Activated T-helper 1 cell treated with anti-CD3 and anti-CD28 coated beads, Interleukin-12 subunit alpha, Interleukin-12 subunit beta, Interleukin-2, Interleukin-4 antibody, amounts not matched to agents 30 ng/mL and 10 ng/mL and 1 ng/mL, durations not matched to agents 14 hours and 24 hours and 36 hours (primary cell): ENCODE measurements around the gene DDHD1. TPM values are rescaled to one million over a fixed set of nuclear protein-coding genes. Genes with fewer than 3 reads are reported as not detected.

Experiments used
- DNase-seq: peaks from one replicate; pipeline ENCODE4 v3.0.0; 2021; ENCODE audit warnings: low spot score
- H3K27ac Mint-ChIP-seq: one replicate; pipeline ENCODE4 v1.8.0; 2021; ENCODE audit warnings: mild to moderate bottlenecking, mixed read lengths
- H3K27me3 Mint-ChIP-seq: one replicate; pipeline ENCODE4 v1.8.0; 2022; ENCODE audit warnings: mild to moderate bottlenecking, moderate library complexity, mixed read lengths; ENCODE audit not compliant: insufficient read depth
- H3K36me3 Mint-ChIP-seq: one replicate; pipeline ENCODE4 v1.8.0; 2021; ENCODE audit warnings: low read depth, mixed read lengths
- H3K4me1 Mint-ChIP-seq: one replicate; pipeline ENCODE4 v1.8.0; 2021; ENCODE audit warnings: low read depth, mixed read lengths
- H3K4me3 Mint-ChIP-seq: one replicate; pipeline ENCODE4 v1.8.0; 2021; ENCODE audit warnings: mild to moderate bottlenecking, moderate library complexity, mixed read lengths
- H3K9me3 Mint-ChIP-seq: one replicate; pipeline ENCODE4 v1.8.0; 2021; ENCODE audit warnings: mixed read lengths
- intact Hi-C: fragments of 100-400 bp; cut with micrococcal nuclease; formaldehyde crosslinking; loops from one replicate; pipeline ENCODE4 v1.15.1; 2024
- total RNA-seq: library from RNA; stranded (reverse); gene quantifications from 2 replicates; pipeline ENCODE4 v1.2.3, GENCODE V29; 2022

The DDHD1 gene
- total RNA-seq, 1 donor from 2014 or later: 85.5 TPM

DNA sequence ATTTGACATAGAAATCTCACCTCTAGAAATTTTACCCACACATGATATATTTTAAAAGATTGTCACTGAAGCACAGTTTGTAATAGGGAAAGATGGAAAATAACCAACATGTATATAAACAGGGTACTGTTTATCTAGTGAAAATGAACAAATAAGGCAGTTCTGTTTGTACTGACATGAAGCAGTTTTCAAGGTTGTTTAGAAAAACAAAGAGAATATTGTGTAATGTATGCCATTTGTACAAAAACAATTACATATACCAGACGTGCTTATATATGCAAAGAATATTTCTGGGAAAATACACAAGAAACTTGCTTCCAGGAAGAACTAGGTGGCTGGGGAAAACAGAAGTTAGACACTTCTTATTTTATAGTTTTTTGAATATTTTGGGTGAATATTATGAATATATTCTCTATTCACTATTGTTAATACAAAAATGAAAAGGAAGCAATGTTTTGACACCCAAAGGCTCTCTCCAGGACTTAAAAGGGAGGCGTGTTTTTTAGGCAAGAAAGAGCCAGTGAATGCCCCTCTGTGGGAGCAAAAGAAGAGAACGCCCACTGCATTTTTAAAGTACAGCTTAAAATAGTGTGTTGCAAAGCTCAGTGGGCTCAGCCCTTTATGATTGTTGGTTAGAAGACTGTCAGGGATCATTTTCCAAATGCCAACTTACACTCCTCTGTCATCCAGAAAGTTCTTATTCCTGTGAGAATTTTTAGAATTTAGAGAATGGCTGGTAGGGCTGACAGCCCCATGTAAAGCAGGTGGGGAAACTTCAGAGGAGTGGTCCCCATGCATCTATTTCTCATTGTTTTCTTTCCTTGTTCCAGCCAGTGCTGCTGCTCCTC lies 142.7 kb downstream of the DDHD1 start:
- Mint-ChIP-seq H3K27ac (no peak overlapping the region), H3K27me3 (peaks cover 4% of the 10 kb centered on the region), H3K36me3 (peaks cover 5% of the 10 kb centered on the region), H3K9me3 (no peaks in the 10 kb centered on the region), H3K4me3 (no peak overlapping the region), H3K4me1 (peaks cover 13% of the 10 kb centered on the region)
- intact Hi-C loops: no loop called here
- DNase-seq: no peak

DNA sequence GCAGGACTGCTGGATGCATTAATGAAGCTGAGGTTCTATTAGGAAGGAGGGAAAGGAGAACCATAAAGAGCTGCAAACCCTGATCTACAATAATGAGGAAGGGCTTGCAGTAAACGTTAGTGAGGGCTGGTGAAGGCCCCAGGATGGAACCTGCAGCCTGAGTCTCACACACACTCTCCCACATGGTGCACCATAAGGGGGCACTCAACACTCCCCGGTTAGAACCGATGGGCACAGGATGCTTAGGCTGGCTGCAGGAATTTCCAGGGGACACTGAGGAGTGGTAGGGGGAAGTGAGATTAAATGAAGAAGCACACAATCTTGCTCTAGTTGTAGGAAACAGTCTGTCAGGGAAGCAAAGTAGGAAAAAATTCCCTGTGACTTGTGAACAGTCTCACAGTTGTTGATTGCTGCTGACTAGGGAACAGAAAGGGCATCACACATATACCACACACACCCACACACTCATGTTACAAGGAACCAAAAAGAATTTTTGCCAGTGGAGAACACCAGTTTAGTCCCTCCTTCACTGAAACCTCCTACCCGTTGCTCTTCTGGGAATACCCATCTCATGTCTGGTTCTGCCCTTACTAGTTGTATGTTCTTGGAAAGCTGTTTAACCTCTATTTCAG lies 146.1 kb downstream of the DDHD1 start:
- Mint-ChIP-seq H3K9me3 (no peaks in the 10 kb centered on the region), H3K36me3 (no peaks in the 10 kb centered on the region), H3K27ac (peak overlapping the region; percentile 14), H3K4me1 (peaks cover 13% of the 10 kb centered on the region), H3K27me3 (peaks cover 2% of the 10 kb centered on the region), H3K4me3 (no peak overlapping the region)
- intact Hi-C loops: no loop called here
- no peak for DNase-seq

DNA sequence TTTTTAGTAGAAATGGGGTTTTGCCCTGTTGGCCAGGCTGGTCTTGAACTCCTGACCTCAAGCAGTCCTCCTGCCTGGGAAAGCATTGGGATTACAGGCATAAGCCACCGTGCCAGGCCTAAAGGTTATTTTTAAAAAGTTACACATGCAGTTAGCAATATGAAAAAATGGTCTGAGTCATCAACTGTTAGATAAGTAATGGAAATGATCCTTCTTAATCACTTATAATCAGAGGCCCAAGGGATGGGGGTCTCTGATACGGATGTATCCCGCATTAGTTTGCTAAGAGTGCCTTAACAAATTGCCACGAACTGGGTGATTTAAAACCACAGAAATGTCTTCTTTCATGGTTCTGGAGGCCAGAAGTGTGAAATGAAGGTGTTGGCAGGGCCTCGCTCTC lies 148.1 kb downstream of the DDHD1 start:
- H3K4me1 Mint-ChIP-seq: peaks cover 13% of the 10 kb centered on the region
- H3K27ac Mint-ChIP-seq: no peak overlapping the region
- H3K9me3 Mint-ChIP-seq: no peaks in the 10 kb centered on the region
- no peak overlapping the region for H3K4me3 Mint-ChIP-seq
- H3K36me3 Mint-ChIP-seq: no peaks in the 10 kb centered on the region
- DNase-seq: no peak
- intact Hi-C loops: no loop called here
- peaks cover 2% of the 10 kb centered on the region for H3K27me3 Mint-ChIP-seq

DNA sequence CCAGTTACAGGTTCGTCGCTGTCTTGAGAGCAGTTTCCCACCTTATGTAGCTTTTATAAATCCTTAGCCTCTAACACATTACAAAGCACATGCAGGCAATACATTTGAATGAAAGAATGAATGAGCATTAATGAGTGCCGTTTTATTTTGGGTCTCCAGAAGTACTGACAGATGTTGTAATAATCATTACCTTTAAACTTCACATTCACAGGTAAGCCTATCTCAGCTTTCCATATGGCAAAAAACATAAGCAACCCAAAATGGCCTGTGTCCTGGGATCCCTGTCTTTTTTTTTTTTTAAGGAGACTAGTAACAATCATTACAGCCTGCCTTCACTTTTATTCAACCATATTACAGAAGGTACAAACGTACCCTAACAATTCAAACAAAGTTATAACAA lies 149.3 kb downstream of the DDHD1 start:
- H3K36me3 Mint-ChIP-seq: no peaks in the 10 kb centered on the region
- no peaks in the 10 kb centered on the region for H3K9me3 Mint-ChIP-seq
- H3K27ac Mint-ChIP-seq: no peak overlapping the region
- intact Hi-C loops: no loop called here
- H3K4me3 Mint-ChIP-seq: no peak overlapping the region
- DNase-seq: no peak
- peaks cover 2% of the 10 kb centered on the region for H3K27me3 Mint-ChIP-seq
- peaks cover 13% of the 10 kb centered on the region for H3K4me1 Mint-ChIP-seq

DNA sequence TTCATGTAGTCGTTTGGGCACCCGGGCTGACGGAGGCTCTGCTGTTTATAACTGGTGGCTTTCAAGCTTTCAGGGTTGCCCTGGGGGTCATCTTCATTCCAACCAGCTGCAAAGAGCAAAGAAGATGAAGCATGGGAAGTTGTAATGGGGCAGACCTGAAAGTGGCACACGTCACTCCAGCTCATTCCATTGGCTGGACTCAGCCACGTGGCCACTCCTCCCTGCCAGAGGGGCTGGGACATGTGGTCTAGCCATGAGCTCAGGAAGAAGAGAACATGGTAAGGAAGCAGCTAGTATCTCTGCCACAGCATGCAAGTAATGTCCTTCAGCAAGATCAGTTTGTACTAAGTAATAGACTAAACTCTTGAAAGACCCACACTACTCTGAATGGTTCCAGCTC lies 150.5 kb downstream of the DDHD1 start:
- Mint-ChIP-seq H3K4me3 (no peak overlapping the region), H3K9me3 (no peaks in the 10 kb centered on the region), H3K36me3 (no peaks in the 10 kb centered on the region), H3K27ac (no peak overlapping the region), H3K4me1 (peaks cover 12% of the 10 kb centered on the region), H3K27me3 (peaks cover 2% of the 10 kb centered on the region)
- intact Hi-C loops: no loop called here
- DNase-seq: no peak

GRCh38 chr14:53001787-53002378 lies 151.2 kb downstream of the DDHD1 start:
- intact Hi-C loops: no loop called here
- Mint-ChIP-seq H3K4me1 (peaks cover 5% of the 10 kb centered on the region), H3K27ac (no peak overlapping the region), H3K27me3 (peaks cover 2% of the 10 kb centered on the region), H3K9me3 (no peaks in the 10 kb centered on the region), H3K36me3 (no peaks in the 10 kb centered on the region), H3K4me3 (no peak overlapping the region)
- no peak for DNase-seq

- H3K27ac Mint-ChIP-seq: no peak overlapping the region
- no peak for DNase-seq
- intact Hi-C loops: no loop called here
- H3K9me3 Mint-ChIP-seq: no peaks in the 10 kb centered on the region
- no peak overlapping the region for H3K4me3 Mint-ChIP-seq
- H3K4me1 Mint-ChIP-seq: no peaks in the 10 kb centered on the region
- no peaks in the 10 kb centered on the region for H3K36me3 Mint-ChIP-seq
- no peaks in the 10 kb centered on the region for H3K27me3 Mint-ChIP-seq
Observed at GRCh38 chr14:52998376-52999015, 154.6 kb downstream of the DDHD1 start.

DNA sequence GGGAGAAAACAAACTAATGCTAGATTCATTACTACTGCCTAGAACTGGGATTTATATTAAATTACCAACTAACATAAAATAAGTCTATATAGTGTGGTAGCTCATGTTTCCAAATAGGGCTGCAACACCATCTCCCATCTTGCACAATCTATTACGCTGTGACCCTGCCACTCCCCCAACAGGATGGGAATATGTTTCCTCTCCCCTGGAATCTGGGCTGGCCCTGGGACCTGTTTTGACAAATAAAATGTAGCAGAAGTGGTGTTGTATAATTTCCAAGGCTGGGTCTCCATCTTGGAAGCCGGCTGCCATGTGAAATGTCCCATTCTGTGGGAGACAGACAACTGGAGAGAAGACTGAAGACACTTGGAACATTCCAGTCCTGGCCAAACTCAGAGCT lies 156.6 kb downstream of the DDHD1 start:
- Mint-ChIP-seq H3K27ac (no peak overlapping the region), H3K9me3 (no peaks in the 10 kb centered on the region), H3K4me1 (no peaks in the 10 kb centered on the region), H3K36me3 (no peaks in the 10 kb centered on the region), H3K27me3 (no peaks in the 10 kb centered on the region), H3K4me3 (no peak overlapping the region)
- DNase-seq: no peak
- intact Hi-C loops: no loop called here

DNA sequence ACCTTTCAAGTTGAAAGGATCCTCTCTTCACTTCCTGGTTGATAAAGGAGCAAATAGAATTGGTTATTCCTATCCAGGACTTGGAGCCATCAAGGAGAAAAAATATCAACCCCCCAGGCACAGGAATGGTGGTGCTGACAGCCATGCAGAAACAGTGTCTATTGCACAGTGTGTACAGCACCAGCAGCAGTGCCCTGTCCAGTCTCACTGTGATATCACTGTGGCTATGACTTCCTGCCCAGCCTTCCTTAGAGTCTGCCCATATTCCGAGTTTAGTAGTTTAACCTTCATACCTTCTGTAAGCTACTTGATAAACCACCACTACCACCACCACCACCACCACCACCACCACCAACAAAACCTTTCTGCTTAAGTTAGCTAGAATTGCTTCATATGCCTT lies 157.1 kb downstream of the DDHD1 start:
- no peak overlapping the region for H3K4me3 Mint-ChIP-seq
- no peaks in the 10 kb centered on the region for H3K36me3 Mint-ChIP-seq
- H3K9me3 Mint-ChIP-seq: no peaks in the 10 kb centered on the region
- DNase-seq: no peak
- no peak overlapping the region for H3K27ac Mint-ChIP-seq
- intact Hi-C loops: no loop called here
- H3K4me1 Mint-ChIP-seq: no peaks in the 10 kb centered on the region
- H3K27me3 Mint-ChIP-seq: no peaks in the 10 kb centered on the region

- Mint-ChIP-seq H3K9me3 (no peaks in the 10 kb centered on the region), H3K27ac (no peak overlapping the region), H3K4me3 (no peak overlapping the region), H3K36me3 (no peaks in the 10 kb centered on the region), H3K27me3 (peaks cover 5% of the 10 kb centered on the region), H3K4me1 (no peaks in the 10 kb centered on the region)
- intact Hi-C loops: no loop called here
- no peak for DNase-seq
Observed at GRCh38 chr14:52992236-52992870, 160.8 kb downstream of the DDHD1 start.

DNA sequence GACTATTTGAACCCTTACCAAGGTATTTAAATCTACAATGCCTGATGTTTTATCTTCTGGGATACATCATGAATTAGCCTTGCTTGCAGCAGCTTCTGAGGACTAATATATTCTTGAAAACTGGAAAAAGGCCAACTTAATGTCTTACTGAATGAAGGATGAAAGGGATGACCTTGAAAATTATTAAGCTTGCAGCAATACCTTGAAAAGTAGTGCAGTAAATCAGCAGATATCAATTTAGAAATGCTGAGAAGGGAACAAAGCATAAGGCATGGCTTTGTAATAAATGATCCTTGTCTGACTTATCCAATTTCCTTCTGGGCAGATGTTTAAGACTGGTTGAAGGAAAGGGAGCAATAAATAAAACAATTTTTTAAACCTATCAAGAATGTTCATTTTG lies 165.0 kb downstream of the DDHD1 start:
- H3K4me1 Mint-ChIP-seq: no peaks in the 10 kb centered on the region
- no peak overlapping the region for H3K4me3 Mint-ChIP-seq
- no peaks in the 10 kb centered on the region for H3K9me3 Mint-ChIP-seq
- H3K36me3 Mint-ChIP-seq: no peaks in the 10 kb centered on the region
- no peak overlapping the region for H3K27ac Mint-ChIP-seq
- intact Hi-C loops: no loop called here
- peaks cover 5% of the 10 kb centered on the region for H3K27me3 Mint-ChIP-seq
- no peak for DNase-seq

GRCh38 chr14:52987514-52987913 lies 165.6 kb downstream of the DDHD1 start:
- Mint-ChIP-seq H3K27ac (no peak overlapping the region), H3K4me1 (no peaks in the 10 kb centered on the region), H3K36me3 (no peaks in the 10 kb centered on the region), H3K4me3 (no peak overlapping the region), H3K9me3 (no peaks in the 10 kb centered on the region), H3K27me3 (peaks cover 5% of the 10 kb centered on the region)
- no peak for DNase-seq
- intact Hi-C loops: no loop called here
